Muscle layer of colon (tissue), 2 donors: ENCODE data around the gene BTBD9.

ENCODE experiments used
- H3K27ac ChIP-seq: one replicate; pipeline ENCODE4 v1.7.0; 2013; ENCODE audit warnings: low read depth, mild to moderate bottlenecking, low read length, moderate library complexity
- H3K27me3 ChIP-seq, 2 donors: one replicate each; pipeline ENCODE4 v1.7.0; 2013; ENCODE audit warnings: low read length in 2 of 2, mild to moderate bottlenecking in 2 of 2; ENCODE audit not compliant: insufficient read depth in 2 of 2, control insufficient read depth in 1 of 2
- H3K36me3 ChIP-seq: one replicate; pipeline ENCODE4 v1.7.0; 2013; ENCODE audit warnings: mild to moderate bottlenecking, low read length; ENCODE audit not compliant: insufficient read depth
- H3K4me1 ChIP-seq: one replicate; pipeline ENCODE4 v1.7.0; 2013; ENCODE audit warnings: mild to moderate bottlenecking, low read length; ENCODE audit not compliant: insufficient read depth
- H3K4me3 ChIP-seq, 2 donors: one replicate each; pipeline ENCODE4 v1.7.0; 2013; ENCODE audit warnings: low read length in 2 of 2, low read depth in 1 of 2, mild to moderate bottlenecking in 1 of 2, moderate library complexity in 1 of 2
- H3K9ac ChIP-seq: one replicate; pipeline ENCODE4 v1.7.0; 2013; ENCODE audit warnings: low read length
- H3K9me3 ChIP-seq: one replicate; pipeline ENCODE4 v1.7.0; 2013; ENCODE audit warnings: mild to moderate bottlenecking, low read length
- donor health status: abdominal sarcoma.
- donor health status: Adenocarcinoma of cecum.

BTBD9 gene

GRCh38 chr6:38160831-38161230 is 478.9 kb downstream of the BTBD9 start:
- Histone ChIP-seq H3K27ac (no peak overlapping the region), H3K4me3 (no peak overlapping the region), H3K9me3 (no peaks in the 10 kb centered on the region), H3K9ac (no peak overlapping the region), H3K27me3 (no peaks in the 10 kb centered on the region), H3K4me1 (no peaks in the 10 kb centered on the region), H3K36me3 (no peaks in the 10 kb centered on the region)

DNA sequence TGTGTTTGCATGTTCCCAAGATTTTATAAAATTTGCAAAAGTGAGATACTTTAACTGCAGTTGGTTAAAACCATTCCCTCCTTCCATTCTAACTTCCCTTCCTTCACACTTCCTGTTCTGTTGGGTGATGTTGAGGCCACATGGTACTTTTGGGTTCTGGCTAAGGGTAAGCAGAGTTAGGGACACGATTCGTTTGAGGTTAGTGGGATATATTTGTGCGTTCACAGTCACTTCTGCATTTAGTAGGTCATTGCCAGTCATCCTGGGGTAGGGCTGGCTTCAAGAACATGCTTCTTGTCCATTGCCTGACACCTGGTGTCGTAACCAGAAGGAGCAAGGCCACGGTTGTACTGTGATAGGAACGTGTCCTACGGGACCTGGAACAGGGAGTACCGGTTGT is 480.1 kb downstream of the BTBD9 start:
- H3K27ac ChIP-seq = no peak overlapping the region

DNA sequence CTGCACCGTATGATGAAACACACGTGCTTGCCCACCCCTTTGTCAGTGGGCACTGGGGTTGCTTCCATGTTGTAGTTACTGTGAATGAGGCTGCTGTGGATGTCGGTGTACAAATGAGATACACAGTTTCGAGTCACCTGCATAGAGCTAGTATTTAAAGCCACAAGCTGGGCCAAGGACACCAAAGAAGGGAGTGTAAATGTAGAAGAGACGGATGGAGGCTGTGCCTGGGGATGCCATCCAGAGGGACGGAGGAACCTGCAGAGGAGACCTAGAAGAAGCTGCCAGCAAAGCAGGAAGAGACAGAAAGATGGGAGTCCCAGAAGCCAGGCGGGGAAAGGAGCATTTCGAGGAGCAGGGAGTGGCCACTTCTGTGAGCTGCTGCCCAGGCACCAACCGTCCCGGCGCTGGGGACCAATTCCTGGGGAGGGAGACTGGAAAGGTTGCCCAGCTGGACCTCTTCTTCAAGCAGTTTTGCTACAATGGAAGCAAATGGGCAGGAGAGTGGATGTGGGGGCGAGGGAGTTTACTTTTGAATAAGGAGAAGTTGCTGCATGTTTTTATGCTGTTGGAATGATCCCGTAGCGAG is 480.9 kb downstream of the BTBD9 start:
- H3K4me3 ChIP-seq = no peak overlapping the region
- H3K36me3 ChIP-seq = no peaks in the 10 kb centered on the region

More for the DNA sequence above, 480.1 kb downstream of the BTBD9 start:
- H3K9ac ChIP-seq = no peak overlapping the region
- no peaks in the 10 kb centered on the region for H3K27me3 ChIP-seq
- H3K9me3 ChIP-seq = no peaks in the 10 kb centered on the region
- H3K4me3 ChIP-seq = no peak overlapping the region
- no peaks in the 10 kb centered on the region for H3K4me1 ChIP-seq
- H3K36me3 ChIP-seq = no peaks in the 10 kb centered on the region

DNA sequence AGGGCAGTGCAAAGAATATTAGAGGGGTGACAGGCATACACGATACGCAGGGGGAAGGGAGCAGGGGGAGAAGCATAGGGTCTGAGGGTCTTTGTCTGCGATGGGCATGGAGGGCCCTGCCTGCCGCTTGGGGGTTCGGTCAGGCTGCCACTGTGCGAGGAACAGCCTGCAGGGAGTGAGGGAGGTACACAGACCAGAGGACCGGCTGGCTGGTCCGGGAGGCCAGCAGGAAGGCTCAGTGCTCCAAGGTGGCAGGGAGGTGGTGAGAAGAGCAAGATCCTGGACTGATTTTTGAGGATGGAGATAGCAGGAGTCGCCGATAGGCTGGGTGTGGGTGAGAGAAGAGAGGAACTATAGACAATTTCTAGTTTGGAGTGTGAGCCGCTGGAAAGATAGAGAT is 481.8 kb downstream of the BTBD9 start:
- Histone ChIP-seq H3K9me3 (no peaks in the 10 kb centered on the region), H3K27ac (no peak overlapping the region), H3K4me1 (no peaks in the 10 kb centered on the region), H3K36me3 (peaks cover 1% of the 10 kb centered on the region), H3K9ac (no peak overlapping the region), H3K27me3 (no peaks in the 10 kb centered on the region), H3K4me3 (no peak overlapping the region)

More for the DNA sequence above, 480.9 kb downstream of the BTBD9 start:
- Histone ChIP-seq H3K27me3 (no peaks in the 10 kb centered on the region), H3K27ac (no peak overlapping the region), H3K4me1 (no peaks in the 10 kb centered on the region), H3K9ac (no peak overlapping the region), H3K9me3 (no peaks in the 10 kb centered on the region)

DNA sequence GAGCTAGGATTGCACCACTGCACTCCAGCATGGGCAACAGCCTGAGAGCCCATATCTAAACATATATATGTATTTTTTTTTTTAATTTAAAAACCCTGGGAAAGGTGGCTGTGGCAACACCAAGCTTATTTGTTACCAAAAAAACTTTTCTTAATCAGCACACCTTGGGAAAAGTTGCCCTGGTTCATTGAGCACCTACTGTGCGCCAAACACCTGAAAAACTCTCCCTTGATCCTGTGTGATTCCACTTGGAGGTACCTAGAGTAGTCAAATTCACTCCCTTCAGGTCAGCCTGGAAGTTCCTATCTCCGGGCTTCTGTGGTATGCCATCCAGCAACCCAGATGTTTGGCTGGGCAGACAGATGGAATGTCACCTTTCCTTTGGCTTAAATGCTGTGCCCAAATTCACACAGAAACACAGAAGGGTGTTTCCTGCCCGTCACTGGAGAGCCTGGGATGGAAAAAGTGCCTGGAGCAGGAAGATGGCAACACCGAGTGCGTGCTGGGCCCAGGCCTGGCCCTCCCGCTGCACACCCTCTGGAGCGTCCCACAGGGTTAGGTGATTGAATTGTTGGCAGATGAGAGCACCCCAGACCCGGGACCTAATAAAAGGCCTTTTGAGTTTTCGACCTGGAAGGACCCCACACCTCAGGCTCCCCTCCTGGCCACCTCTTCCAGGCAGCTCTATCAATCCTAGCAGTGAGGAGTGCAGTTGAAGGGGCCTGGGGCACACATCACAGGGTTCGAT is 482.7 kb downstream of the BTBD9 start:
- Histone ChIP-seq H3K36me3 (peaks cover 4% of the 10 kb centered on the region), H3K27ac (no peak overlapping the region), H3K4me1 (no peaks in the 10 kb centered on the region), H3K4me3 (no peak overlapping the region), H3K9me3 (no peaks in the 10 kb centered on the region), H3K27me3 (no peaks in the 10 kb centered on the region), H3K9ac (no peak overlapping the region)

DNA sequence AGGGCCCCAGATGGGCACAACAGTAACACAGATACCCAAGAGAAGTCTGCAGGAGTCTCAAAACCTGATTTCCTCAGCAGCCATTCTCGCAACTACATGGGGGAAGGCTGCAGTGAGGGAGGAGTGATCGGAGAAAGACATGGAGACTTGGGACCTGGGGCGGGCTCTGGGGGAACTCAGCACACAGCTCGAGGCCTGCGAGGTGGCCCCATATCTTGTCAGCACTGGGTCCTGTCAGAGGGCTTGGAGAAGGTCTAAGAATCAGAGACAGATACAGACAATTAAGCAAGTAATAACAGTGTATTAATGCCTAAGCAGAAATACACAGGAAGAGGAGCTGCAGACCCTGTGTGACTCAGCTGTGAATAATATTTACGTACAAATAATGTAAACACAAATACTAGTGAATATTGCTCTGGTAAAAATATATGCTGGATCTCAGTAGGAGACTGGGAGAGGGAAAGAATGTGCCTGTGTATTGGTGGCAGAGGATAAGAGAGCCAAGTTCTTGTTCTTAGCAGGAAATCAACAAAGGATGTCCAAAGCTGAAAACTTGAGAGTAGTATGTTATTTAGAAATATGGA is 484.0 kb downstream of the BTBD9 start:
- Histone ChIP-seq H3K4me3 (no peak overlapping the region), H3K4me1 (no peaks in the 10 kb centered on the region), H3K27ac (no peak overlapping the region), H3K9ac (no peak overlapping the region), H3K9me3 (no peaks in the 10 kb centered on the region), H3K27me3 (no peaks in the 10 kb centered on the region), H3K36me3 (peaks cover 4% of the 10 kb centered on the region)

DNA sequence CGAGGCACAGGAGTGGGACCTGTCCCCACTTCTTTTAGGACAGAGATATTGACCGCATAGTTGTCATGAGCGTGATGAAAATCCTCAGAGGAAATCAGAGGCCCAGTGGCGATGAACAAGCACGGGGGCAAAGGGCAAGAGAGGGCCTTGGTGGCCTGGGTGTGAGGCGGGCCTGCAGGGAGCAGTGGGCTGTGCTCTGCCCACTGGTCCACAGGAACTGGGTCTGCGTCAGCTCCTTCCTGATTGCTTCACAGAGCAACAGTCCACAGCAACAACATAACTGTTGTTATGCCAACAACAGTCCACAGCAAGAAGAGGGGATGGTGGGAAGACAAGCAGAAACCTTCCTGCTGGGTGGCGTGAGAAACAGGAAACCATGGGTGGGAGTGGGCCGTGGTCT is 484.6 kb downstream of the BTBD9 start:
- H3K4me1 ChIP-seq = no peaks in the 10 kb centered on the region
- H3K36me3 ChIP-seq = peaks cover 4% of the 10 kb centered on the region
- H3K9me3 ChIP-seq = no peaks in the 10 kb centered on the region
- H3K9ac ChIP-seq = no peak overlapping the region
- no peak overlapping the region for H3K4me3 ChIP-seq
- H3K27me3 ChIP-seq = no peaks in the 10 kb centered on the region
- H3K27ac ChIP-seq = no peak overlapping the region

DNA sequence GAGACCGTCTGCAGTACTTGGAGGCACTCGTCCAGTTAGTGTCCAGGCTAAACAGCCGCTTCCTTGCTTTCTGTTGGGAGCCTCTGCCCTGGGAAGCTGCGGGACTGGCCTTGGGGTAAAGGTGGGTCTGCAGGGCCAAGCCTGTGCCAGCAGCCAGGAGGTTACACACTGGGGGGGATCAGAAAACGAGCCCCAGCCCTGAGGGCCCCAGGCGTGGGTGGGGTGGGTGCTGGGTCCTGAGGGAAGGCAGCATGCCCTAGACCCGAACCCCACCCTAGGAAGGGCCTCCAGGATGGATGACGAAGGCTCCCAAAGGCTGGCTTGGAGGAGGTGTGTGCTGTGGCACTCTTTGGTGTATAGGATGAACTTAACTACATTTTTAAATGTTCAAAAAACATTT is 485.0 kb downstream of the BTBD9 start:
- H3K9ac ChIP-seq = no peak overlapping the region
- no peak overlapping the region for H3K27ac ChIP-seq
- no peaks in the 10 kb centered on the region for H3K4me1 ChIP-seq
- peaks cover 4% of the 10 kb centered on the region for H3K36me3 ChIP-seq
- no peaks in the 10 kb centered on the region for H3K27me3 ChIP-seq
- H3K9me3 ChIP-seq = no peaks in the 10 kb centered on the region
- H3K4me3 ChIP-seq = no peak overlapping the region

DNA sequence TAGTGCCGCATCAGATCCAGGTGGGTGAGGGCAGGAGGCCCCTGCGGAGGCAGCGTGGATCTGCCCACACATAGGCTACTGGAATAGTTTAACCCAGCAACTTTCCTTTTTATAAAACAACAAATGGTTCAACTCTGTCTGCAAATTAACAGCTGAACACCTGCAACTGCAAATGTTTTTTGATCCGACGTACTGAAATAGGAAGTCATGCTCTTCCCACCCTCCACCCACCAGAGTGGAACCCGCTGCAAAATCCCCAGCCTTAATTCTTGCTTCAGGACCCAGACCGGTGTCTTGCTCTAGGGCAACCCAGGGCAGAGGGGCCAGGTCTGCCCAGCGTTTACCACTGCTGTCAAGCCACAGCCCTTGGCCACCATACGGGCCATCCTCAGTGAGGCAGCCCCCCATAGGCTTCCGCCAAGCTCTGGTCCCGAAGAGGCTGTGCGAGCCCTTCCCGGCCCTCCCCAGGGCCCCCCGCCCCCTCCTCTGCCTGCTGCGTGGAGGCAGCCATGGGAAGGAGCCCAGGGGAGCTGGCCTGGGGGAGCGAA is 485.9 kb downstream of the BTBD9 start:
- H3K27ac ChIP-seq = no peak overlapping the region
- H3K36me3 ChIP-seq = peaks cover 4% of the 10 kb centered on the region
- H3K27me3 ChIP-seq = no peaks in the 10 kb centered on the region
- H3K9me3 ChIP-seq = no peaks in the 10 kb centered on the region
- H3K4me3 ChIP-seq = no peak overlapping the region
- H3K4me1 ChIP-seq = no peaks in the 10 kb centered on the region
- H3K9ac ChIP-seq = no peak overlapping the region

GRCh38 chr6:38153076-38153797 is 486.5 kb downstream of the BTBD9 start:
- Histone ChIP-seq H3K36me3 (peaks cover 4% of the 10 kb centered on the region), H3K9ac (no peak overlapping the region), H3K4me3 (no peak overlapping the region), H3K9me3 (no peaks in the 10 kb centered on the region), H3K27ac (no peak overlapping the region), H3K27me3 (no peaks in the 10 kb centered on the region), H3K4me1 (peaks cover 4% of the 10 kb centered on the region)

- Histone ChIP-seq H3K4me1 (peaks cover 5% of the 10 kb centered on the region), H3K27ac (no peak overlapping the region), H3K27me3 (no peaks in the 10 kb centered on the region), H3K9ac (no peak overlapping the region), H3K36me3 (peaks cover 4% of the 10 kb centered on the region), H3K4me3 (no peak overlapping the region), H3K9me3 (no peaks in the 10 kb centered on the region)
These were observed 487.1 kb downstream of the BTBD9 start for GRCh38 chr6:38152620-38153019.
